Skeletal muscle tissue (tissue), 4 donors: Measurements from ENCODE around the gene TENM3. TPM values are rescaled to one million over a fixed set of nuclear protein-coding genes. Genes with fewer than 3 reads are reported as not detected.

ENCODE experiments used
- H3K27ac ChIP-seq: one replicate; pipeline ENCODE4 v1.7.0; 2013; ENCODE audit warnings: mild to moderate bottlenecking, low read depth, low read length, inconsistent platforms
- H3K27me3 ChIP-seq, 3 donors: one replicate each; pipeline ENCODE4 v1.7.0; 2013; ENCODE audit warnings: low read length in 3 of 3; ENCODE audit not compliant: control insufficient read depth in 3 of 3, insufficient read depth in 3 of 3
- H3K36me3 ChIP-seq, 3 donors: one replicate each; pipeline ENCODE4 v1.7.0; 2013; ENCODE audit warnings: low read length in 3 of 3; ENCODE audit not compliant: control insufficient read depth in 3 of 3, insufficient read depth in 3 of 3
- H3K4me1 ChIP-seq, 3 donors: one replicate each; pipeline ENCODE4 v1.7.0; 2013; ENCODE audit warnings: low read length in 3 of 3, mild to moderate bottlenecking in 3 of 3; ENCODE audit not compliant: control insufficient read depth in 3 of 3, insufficient read depth in 3 of 3
- H3K4me3 ChIP-seq, 3 donors: one replicate each; pipeline ENCODE4 v1.7.0; 2013; ENCODE audit warnings: low read length in 3 of 3
- H3K9ac ChIP-seq, 3 donors: one replicate each; pipeline ENCODE4 v1.7.0; 2013; ENCODE audit warnings: low read length in 3 of 3, mild to moderate bottlenecking in 3 of 3, moderate library complexity in 2 of 3, low read depth in 1 of 3
- H3K9me3 ChIP-seq, 3 donors: one replicate each; pipeline ENCODE4 v1.7.0; 2013; ENCODE audit warnings: low read length in 3 of 3; ENCODE audit not compliant: control insufficient read depth in 3 of 3
- total RNA-seq: library from RNA; depleted of rRNA; stranded (reverse); fragments of >200 nt; gene quantifications from one replicate; pipeline ENCODE4 v1.2.3, GENCODE V29; 2014
- donor health status: Osteomylitis.

Gene TENM3
- total RNA-seq, 1 donor from 2014 or later = 29.7 TPM

- peaks cover 0 to 12% (median 2%) of the 10 kb centered on the region in 3 donors for H3K27me3 ChIP-seq
- no peak overlapping the region for H3K4me3 ChIP-seq
- no peaks in the 10 kb centered on the region for H3K4me1 ChIP-seq
- H3K36me3 ChIP-seq = no peaks in the 10 kb centered on the region
- H3K9me3 ChIP-seq = peaks cover 0 to 2% (median 0%) of the 10 kb centered on the region in 3 donors
- H3K9ac ChIP-seq = no peak overlapping the region
- H3K27ac ChIP-seq = no peak overlapping the region
Observed at GRCh38 chr4:182828360-182829025, 585.3 kb downstream of the TENM3 start.

GRCh38 chr4:182829196-182829595 is 586.0 kb downstream of the TENM3 start:
- H3K9me3 ChIP-seq = peaks cover 0 to 2% (median 0%) of the 10 kb centered on the region in 3 donors
- H3K36me3 ChIP-seq = no peaks in the 10 kb centered on the region
- peaks cover 0 to 12% (median 2%) of the 10 kb centered on the region in 3 donors for H3K27me3 ChIP-seq
- H3K27ac ChIP-seq = no peak overlapping the region
- no peak overlapping the region for H3K9ac ChIP-seq
- H3K4me3 ChIP-seq = no peak overlapping the region
- no peaks in the 10 kb centered on the region for H3K4me1 ChIP-seq

- Histone ChIP-seq H3K9me3 (peaks cover 0 to 2% (median 0%) of the 10 kb centered on the region in 3 donors), H3K27me3 (peaks cover 7 to 22% (median 18%) of the 10 kb centered on the region in 3 donors), H3K27ac (no peak overlapping the region), H3K36me3 (no peaks in the 10 kb centered on the region), H3K4me1 (no peaks in the 10 kb centered on the region), H3K9ac (no peak overlapping the region), H3K4me3 (no peak overlapping the region)
Observed at GRCh38 chr4:182831376-182831775, 588.2 kb downstream of the TENM3 start.

GRCh38 chr4:182832352-182833120 is 589.3 kb downstream of the TENM3 start:
- Histone ChIP-seq H3K9me3 (peaks cover 0 to 2% (median 0%) of the 10 kb centered on the region in 3 donors), H3K27me3 (peaks cover 7 to 25% (median 23%) of the 10 kb centered on the region in 3 donors), H3K4me1 (no peaks in the 10 kb centered on the region), H3K9ac (no peak overlapping the region), H3K36me3 (no peaks in the 10 kb centered on the region), H3K27ac (no peak overlapping the region), H3K4me3 (no peak overlapping the region)

GRCh38 chr4:182835006-182835740 is 592.0 kb downstream of the TENM3 start:
- H3K27ac ChIP-seq = no peak overlapping the region
- no peaks in the 10 kb centered on the region for H3K36me3 ChIP-seq
- no peak overlapping the region for H3K4me3 ChIP-seq
- peaks cover 7 to 28% (median 18%) of the 10 kb centered on the region in 3 donors for H3K27me3 ChIP-seq
- no peaks in the 10 kb centered on the region for H3K4me1 ChIP-seq
- H3K9ac ChIP-seq = no peak overlapping the region
- peaks cover 0 to 2% (median 0%) of the 10 kb centered on the region in 3 donors for H3K9me3 ChIP-seq

GRCh38 chr4:182837831-182838230 is 594.6 kb downstream of the TENM3 start:
- Histone ChIP-seq H3K4me1 (no peaks in the 10 kb centered on the region), H3K27me3 (peaks cover 7 to 26% (median 15%) of the 10 kb centered on the region in 3 donors), H3K9ac (no peak overlapping the region), H3K4me3 (no peak overlapping the region), H3K27ac (no peak overlapping the region), H3K9me3 (no peaks in the 10 kb centered on the region), H3K36me3 (no peaks in the 10 kb centered on the region)

- Histone ChIP-seq H3K9ac (no peak overlapping the region), H3K4me3 (no peak overlapping the region), H3K9me3 (no peaks in the 10 kb centered on the region), H3K36me3 (no peaks in the 10 kb centered on the region), H3K27ac (no peak overlapping the region), H3K27me3 (peaks cover 7 to 26% (median 15%) of the 10 kb centered on the region in 3 donors), H3K4me1 (no peaks in the 10 kb centered on the region)
Observed at GRCh38 chr4:182838535-182838934, 595.3 kb downstream of the TENM3 start.

GRCh38 chr4:182839256-182839655 is 596.1 kb downstream of the TENM3 start:
- no peaks in the 10 kb centered on the region for H3K36me3 ChIP-seq
- H3K9ac ChIP-seq = no peak overlapping the region
- H3K4me1 ChIP-seq = no peaks in the 10 kb centered on the region
- H3K9me3 ChIP-seq = no peaks in the 10 kb centered on the region
- H3K27me3 ChIP-seq = peaks cover 7 to 26% (median 15%) of the 10 kb centered on the region in 3 donors
- H3K27ac ChIP-seq = no peak overlapping the region
- H3K4me3 ChIP-seq = no peak overlapping the region

- Histone ChIP-seq H3K36me3 (no peaks in the 10 kb centered on the region), H3K9me3 (no peaks in the 10 kb centered on the region), H3K27ac (no peak overlapping the region), H3K9ac (no peak overlapping the region), H3K4me3 (no peak overlapping the region), H3K27me3 (peaks cover 7 to 19% (median 13%) of the 10 kb centered on the region in 3 donors), H3K4me1 (no peaks in the 10 kb centered on the region)
Observed at GRCh38 chr4:182840108-182840507, 596.9 kb downstream of the TENM3 start.
